HEK293 (cell line): ENCODE results near the gene KIF17.

Experiments used
- CTCF ChIA-PET: fragments of 350-600 bp; formaldehyde crosslinking; extraction: SDS; loops from one replicate; lab custom pipeline; 2021; ENCODE audit warnings: antibody characterized with exemption; lab: Yijun Ruan, JAX
- POLR2A ChIA-PET: fragments of 300-600 bp; formaldehyde crosslinking; extraction: SDS; loops from one replicate; lab custom pipeline; 2020; ENCODE audit warnings: antibody characterized with exemption, inconsistent platforms; lab: Yijun Ruan, JAX
- H3K27ac ChIP-seq: fragments of 200-500 bp; sonication (Bioruptor generic); 2 replicates; pipeline ENCODE4 v1.5.1; 2014; ENCODE audit warnings: low read depth, low read length, control low read depth, inconsistent platforms; ENCODE audit errors: extremely low read depth
- H3K36me3 ChIP-seq, 2 experiments: fragments of 200-500 bp in 1 of 2; sonication (Bioruptor generic) in 1 of 2; 1 replicate in 1 of 2; 2 replicates in 1 of 2; pipeline ENCODE4 v1.5.1; 2014 to 2017; ENCODE audit warnings: inconsistent platforms in 2 of 2, low read length in 2 of 2; ENCODE audit not compliant: control insufficient read depth in 2 of 2, insufficient read depth in 1 of 2
- H3K4me1 ChIP-seq: fragments of 200-500 bp; sonication (Bioruptor generic); 2 replicates; pipeline ENCODE4 v1.5.1; 2014; ENCODE audit warnings: mild to moderate bottlenecking, low read length, inconsistent platforms; ENCODE audit not compliant: control insufficient read depth, insufficient read depth
- H3K4me3 ChIP-seq: 2 replicates; pipeline ENCODE4 v1.5.1; 2011; ENCODE audit warnings: low read depth, mild to moderate bottlenecking, control low read depth, low read length, moderate library complexity
- H3K9me3 ChIP-seq: fragments of 200-500 bp; sonication (Bioruptor generic); 2 replicates; pipeline ENCODE4 v1.5.1; 2014; ENCODE audit warnings: low read depth, low read length, inconsistent platforms; ENCODE audit not compliant: control insufficient read depth, insufficient read depth
- EGR2 ChIP-seq: fragments of 450-650 bp; formaldehyde crosslinking; IDR thresholded peaks from 2 replicates; pipeline ENCODE4 v1.5.1; 2016; ENCODE audit warnings: low read depth, missing biosample characterization, missing genetic modification characterization
- KLF10 ChIP-seq: fragments of 450-650 bp; IDR thresholded peaks from 2 replicates; pipeline ENCODE4 v1.5.1; 2018; ENCODE audit warnings: missing biosample characterization, mild to moderate bottlenecking, missing genetic modification characterization
- KLF8 ChIP-seq: fragments of 450-650 bp; formaldehyde crosslinking; IDR thresholded peaks from 2 replicates; pipeline ENCODE4 v1.5.1; 2016; ENCODE audit warnings: missing biosample characterization, missing genetic modification characterization
- YY2 ChIP-seq: fragments of 450-650 bp; formaldehyde crosslinking; IDR thresholded peaks from 2 replicates; pipeline ENCODE4 v1.5.1; 2016; ENCODE audit warnings: missing biosample characterization, missing genetic modification characterization
- ZFP3 ChIP-seq: fragments of 450-650 bp; formaldehyde crosslinking; IDR thresholded peaks from 2 replicates; pipeline ENCODE4 v1.5.1; 2016; ENCODE audit warnings: low read depth, missing biosample characterization, missing genetic modification characterization
- ZNF132 ChIP-seq: fragments of 450-650 bp; formaldehyde crosslinking; IDR thresholded peaks from 2 replicates; pipeline ENCODE4 v1.5.1; 2017; ENCODE audit warnings: missing biosample characterization, missing genetic modification characterization, borderline replicate concordance
- ZNF138 ChIP-seq: fragments of 450-650 bp; formaldehyde crosslinking; IDR thresholded peaks from 2 replicates; pipeline ENCODE4 v1.5.1; 2016; ENCODE audit warnings: missing biosample characterization, missing genetic modification characterization, borderline replicate concordance
- ZNF423 ChIP-seq: fragments of 450-650 bp; formaldehyde crosslinking; IDR thresholded peaks from 2 replicates; pipeline ENCODE4 v1.5.1; 2016; ENCODE audit warnings: missing biosample characterization, missing genetic modification characterization
- ZNF555 ChIP-seq: fragments of 450-650 bp; formaldehyde crosslinking; conservative IDR thresholded peaks from 2 replicates; pipeline ENCODE4 v1.5.1; 2017; ENCODE audit warnings: missing biosample characterization, mild to moderate bottlenecking, missing genetic modification characterization, inconsistent platforms
- ZNF585B ChIP-seq: fragments of 450-650 bp; formaldehyde crosslinking; IDR thresholded peaks from 2 replicates; pipeline ENCODE4 v1.5.1; 2016; ENCODE audit warnings: missing biosample characterization, missing genetic modification characterization
- ZNF629 ChIP-seq: fragments of 450-650 bp; formaldehyde crosslinking; IDR thresholded peaks from 2 replicates; pipeline ENCODE4 v1.5.1; 2017; ENCODE audit warnings: missing biosample characterization, missing genetic modification characterization
- ZNF660 ChIP-seq: fragments of 450-650 bp; IDR thresholded peaks from 2 replicates; pipeline ENCODE4 v1.5.1; 2018; ENCODE audit warnings: missing biosample characterization, mild to moderate bottlenecking, missing genetic modification characterization
- ZNF664 ChIP-seq: fragments of 450-650 bp; formaldehyde crosslinking; IDR thresholded peaks from 2 replicates; pipeline ENCODE4 v1.5.1; 2016; ENCODE audit warnings: missing biosample characterization, missing genetic modification characterization
- TF ChIP-seq, protein P1 (sequence below): fragments of 450-650 bp; formaldehyde crosslinking; IDR thresholded peaks from 2 replicates; pipeline ENCODE4 v1.5.1; 2017; ENCODE audit warnings: missing biosample characterization, missing genetic modification characterization
- TF ChIP-seq, protein P2 (sequence below): fragments of 450-650 bp; formaldehyde crosslinking; IDR thresholded peaks from 2 replicates; pipeline ENCODE4 v1.5.1; 2017; ENCODE audit warnings: missing biosample characterization, missing genetic modification characterization
- TF ChIP-seq, protein P3 (sequence below): fragments of 450-650 bp; formaldehyde crosslinking; IDR thresholded peaks from 2 replicates; pipeline ENCODE4 v1.5.1; 2016; ENCODE audit warnings: missing biosample characterization, missing genetic modification characterization
- TF ChIP-seq, protein P4 (sequence below): fragments of 450-650 bp; formaldehyde crosslinking; IDR thresholded peaks from 2 replicates; pipeline ENCODE4 v1.5.1; 2017; ENCODE audit warnings: missing biosample characterization, missing genetic modification characterization

The KIF17 gene

DNA sequence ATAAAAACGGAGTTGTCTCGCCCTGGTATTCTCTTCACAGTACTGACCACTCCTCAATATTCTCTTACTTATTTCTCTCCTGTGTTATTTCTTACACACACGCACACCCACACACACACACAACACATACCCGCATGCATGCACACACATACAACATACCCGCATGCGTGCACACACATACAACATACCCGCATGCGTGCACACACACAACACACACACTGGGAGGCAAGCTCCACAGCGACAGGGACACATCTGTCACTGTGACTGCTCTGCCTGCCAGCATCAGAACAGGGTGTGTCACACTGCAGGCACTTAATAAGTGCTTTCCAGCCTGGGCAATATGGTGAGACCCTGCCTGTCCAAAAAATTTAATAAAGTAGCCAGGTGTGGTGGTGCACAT is 35.8 kb downstream of the KIF17 start:
- no peaks in the 10 kb centered on the region for H3K9me3 ChIP-seq
- H3K4me1 ChIP-seq, result no peaks in the 10 kb centered on the region

DNA sequence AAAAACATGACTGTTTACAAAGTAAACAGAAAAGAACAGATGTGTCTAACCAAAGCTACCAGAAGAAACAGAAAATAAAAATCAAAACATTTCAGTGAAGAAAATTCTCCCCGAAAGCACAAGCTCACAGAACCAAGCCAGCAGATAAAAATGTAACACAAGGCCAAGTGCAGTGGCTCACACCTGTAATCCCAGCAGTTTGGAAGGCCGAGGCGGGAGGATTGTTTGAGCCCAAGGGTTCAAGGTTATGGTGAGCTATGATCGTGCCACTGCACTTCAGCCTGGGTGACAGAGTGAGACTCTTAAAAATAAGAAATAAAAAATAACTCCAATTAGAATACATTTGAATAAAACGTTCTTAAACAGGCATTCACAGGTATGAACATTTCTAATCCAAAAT is 37.5 kb downstream of the KIF17 start:
- ChIA-PET POLR2A (no interaction called here), CTCF (no interaction called here)
- no peaks in the 10 kb centered on the region for H3K9me3 ChIP-seq
- H3K27ac ChIP-seq, result no peak overlapping the region
- H3K36me3 ChIP-seq, result peaks cover 0 to 3% of the 10 kb centered on the region in 2 experiments; a peak in 1 of 3 replicates
- TF ChIP-seq ZNF585B, result no peak
- TF ChIP-seq, protein P1, sequence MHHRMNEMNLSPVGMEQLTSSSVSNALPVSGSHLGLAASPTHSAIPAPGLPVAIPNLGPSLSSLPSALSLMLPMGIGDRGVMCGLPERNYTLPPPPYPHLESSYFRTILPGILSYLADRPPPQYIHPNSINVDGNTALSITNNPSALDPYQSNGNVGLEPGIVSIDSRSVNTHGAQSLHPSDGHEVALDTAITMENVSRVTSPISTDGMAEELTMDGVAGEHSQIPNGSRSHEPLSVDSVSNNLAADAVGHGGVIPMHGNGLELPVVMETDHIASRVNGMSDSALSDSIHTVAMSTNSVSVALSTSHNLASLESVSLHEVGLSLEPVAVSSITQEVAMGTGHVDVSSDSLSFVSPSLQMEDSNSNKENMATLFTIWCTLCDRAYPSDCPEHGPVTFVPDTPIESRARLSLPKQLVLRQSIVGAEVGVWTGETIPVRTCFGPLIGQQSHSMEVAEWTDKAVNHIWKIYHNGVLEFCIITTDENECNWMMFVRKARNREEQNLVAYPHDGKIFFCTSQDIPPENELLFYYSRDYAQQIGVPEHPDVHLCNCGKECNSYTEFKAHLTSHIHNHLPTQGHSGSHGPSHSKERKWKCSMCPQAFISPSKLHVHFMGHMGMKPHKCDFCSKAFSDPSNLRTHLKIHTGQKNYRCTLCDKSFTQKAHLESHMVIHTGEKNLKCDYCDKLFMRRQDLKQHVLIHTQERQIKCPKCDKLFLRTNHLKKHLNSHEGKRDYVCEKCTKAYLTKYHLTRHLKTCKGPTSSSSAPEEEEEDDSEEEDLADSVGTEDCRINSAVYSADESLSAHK (tag by site-specific recombination), result no peak
- TF ChIP-seq, protein P2, sequence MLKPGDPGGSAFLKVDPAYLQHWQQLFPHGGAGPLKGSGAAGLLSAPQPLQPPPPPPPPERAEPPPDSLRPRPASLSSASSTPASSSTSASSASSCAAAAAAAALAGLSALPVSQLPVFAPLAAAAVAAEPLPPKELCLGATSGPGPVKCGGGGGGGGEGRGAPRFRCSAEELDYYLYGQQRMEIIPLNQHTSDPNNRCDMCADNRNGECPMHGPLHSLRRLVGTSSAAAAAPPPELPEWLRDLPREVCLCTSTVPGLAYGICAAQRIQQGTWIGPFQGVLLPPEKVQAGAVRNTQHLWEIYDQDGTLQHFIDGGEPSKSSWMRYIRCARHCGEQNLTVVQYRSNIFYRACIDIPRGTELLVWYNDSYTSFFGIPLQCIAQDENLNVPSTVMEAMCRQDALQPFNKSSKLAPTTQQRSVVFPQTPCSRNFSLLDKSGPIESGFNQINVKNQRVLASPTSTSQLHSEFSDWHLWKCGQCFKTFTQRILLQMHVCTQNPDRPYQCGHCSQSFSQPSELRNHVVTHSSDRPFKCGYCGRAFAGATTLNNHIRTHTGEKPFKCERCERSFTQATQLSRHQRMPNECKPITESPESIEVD (tag by site-specific recombination), result no peak
- TF ChIP-seq KLF10 (tag by site-specific recombination), result no peak
- no peak for TF ChIP-seq ZNF555 (tag by site-specific recombination)
- no peak for TF ChIP-seq ZNF132
- no peak for TF ChIP-seq ZFP3
- TF ChIP-seq KLF8 (tag by site-specific recombination), result no peak
- no peak for TF ChIP-seq ZNF664
- no peak for TF ChIP-seq ZNF423 (tag by site-specific recombination)
- no peak for TF ChIP-seq ZNF138 (tag by site-specific recombination)
- TF ChIP-seq, protein P3, sequence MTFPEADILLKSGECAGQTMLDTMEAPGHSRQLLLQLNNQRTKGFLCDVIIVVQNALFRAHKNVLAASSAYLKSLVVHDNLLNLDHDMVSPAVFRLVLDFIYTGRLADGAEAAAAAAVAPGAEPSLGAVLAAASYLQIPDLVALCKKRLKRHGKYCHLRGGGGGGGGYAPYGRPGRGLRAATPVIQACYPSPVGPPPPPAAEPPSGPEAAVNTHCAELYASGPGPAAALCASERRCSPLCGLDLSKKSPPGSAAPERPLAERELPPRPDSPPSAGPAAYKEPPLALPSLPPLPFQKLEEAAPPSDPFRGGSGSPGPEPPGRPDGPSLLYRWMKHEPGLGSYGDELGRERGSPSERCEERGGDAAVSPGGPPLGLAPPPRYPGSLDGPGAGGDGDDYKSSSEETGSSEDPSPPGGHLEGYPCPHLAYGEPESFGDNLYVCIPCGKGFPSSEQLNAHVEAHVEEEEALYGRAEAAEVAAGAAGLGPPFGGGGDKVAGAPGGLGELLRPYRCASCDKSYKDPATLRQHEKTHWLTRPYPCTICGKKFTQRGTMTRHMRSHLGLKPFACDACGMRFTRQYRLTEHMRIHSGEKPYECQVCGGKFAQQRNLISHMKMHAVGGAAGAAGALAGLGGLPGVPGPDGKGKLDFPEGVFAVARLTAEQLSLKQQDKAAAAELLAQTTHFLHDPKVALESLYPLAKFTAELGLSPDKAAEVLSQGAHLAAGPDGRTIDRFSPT, result no peak
- no peak for TF ChIP-seq ZNF629
- TF ChIP-seq EGR2 (tag by site-specific recombination), result no peak
- H3K4me3 ChIP-seq, result no peak overlapping the region
- no peaks in the 10 kb centered on the region for H3K4me1 ChIP-seq

More for the DNA sequence above, 35.8 kb downstream of the KIF17 start:
- no peak overlapping the region for H3K27ac ChIP-seq
- peaks cover 0 to 3% of the 10 kb centered on the region in 2 experiments; a peak in 1 of 3 replicates for H3K36me3 ChIP-seq
- TF ChIP-seq, protein P4, sequence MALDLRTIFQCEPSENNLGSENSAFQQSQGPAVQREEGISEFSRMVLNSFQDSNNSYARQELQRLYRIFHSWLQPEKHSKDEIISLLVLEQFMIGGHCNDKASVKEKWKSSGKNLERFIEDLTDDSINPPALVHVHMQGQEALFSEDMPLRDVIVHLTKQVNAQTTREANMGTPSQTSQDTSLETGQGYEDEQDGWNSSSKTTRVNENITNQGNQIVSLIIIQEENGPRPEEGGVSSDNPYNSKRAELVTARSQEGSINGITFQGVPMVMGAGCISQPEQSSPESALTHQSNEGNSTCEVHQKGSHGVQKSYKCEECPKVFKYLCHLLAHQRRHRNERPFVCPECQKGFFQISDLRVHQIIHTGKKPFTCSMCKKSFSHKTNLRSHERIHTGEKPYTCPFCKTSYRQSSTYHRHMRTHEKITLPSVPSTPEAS (tag by site-specific recombination), result peak; percentile 75
- no peak for TF ChIP-seq YY2 (tag by site-specific recombination)
- TF ChIP-seq ZNF660 (tag by site-specific recombination), result no peak
- POLR2A ChIA-PET, result interaction anchor here (0.6 kb wide), 1 partner anchor 103 kb away, joined by 6 read pairs; no protein-coding TSS in a partner anchor
- H3K4me3 ChIP-seq, result no peak overlapping the region
- CTCF ChIA-PET, result no interaction called here
